ENCODE results near the gene AGRN.

The AGRN gene

DNA sequence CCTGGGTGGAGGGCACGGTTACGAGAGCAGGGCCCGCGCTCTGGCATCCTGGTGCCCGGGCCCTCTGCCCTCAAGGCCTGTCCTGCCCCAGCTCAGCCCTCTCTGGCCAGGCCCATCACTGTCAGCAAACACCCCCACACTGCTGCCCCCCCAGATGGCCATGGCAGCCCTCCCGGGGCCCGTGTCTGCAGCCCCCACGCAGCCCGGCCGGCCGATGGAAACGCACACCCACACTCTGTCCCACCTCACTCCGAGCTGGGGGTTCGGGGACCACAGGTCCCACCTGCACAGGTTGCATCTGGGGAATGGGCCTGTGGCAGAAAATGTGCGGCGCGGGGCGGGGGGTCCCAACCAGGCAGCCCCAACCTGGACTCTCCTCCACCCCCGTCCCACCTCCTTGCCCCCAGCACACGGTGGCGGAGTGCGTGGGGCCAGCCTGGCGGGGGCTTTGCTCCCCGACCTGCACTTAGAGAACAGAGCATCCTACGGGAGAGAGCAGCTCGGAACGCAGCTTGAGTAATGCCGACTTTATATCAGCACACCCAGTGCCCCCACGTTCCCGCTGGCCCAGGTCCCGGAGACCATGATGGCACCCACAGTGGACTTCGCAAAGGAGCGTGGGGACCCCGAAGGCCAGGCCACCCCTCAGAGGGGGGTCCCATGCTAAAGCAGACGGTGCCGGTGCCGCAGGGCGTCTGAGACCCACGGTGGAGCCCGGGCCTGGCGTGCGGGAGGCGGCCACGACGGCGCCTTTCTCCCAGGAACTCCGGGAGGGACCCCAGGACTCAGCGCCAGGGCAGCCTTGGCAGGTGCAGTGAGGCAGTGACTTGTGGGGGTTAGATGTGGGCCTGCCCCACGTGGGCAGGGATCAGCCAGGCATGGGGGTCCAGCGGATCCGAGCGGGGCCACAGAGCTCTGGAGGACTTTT is 61.7 kb downstream of the AGRN start:
- no peak for DNase-seq (ENCODE audit: low spot score)

DNA sequence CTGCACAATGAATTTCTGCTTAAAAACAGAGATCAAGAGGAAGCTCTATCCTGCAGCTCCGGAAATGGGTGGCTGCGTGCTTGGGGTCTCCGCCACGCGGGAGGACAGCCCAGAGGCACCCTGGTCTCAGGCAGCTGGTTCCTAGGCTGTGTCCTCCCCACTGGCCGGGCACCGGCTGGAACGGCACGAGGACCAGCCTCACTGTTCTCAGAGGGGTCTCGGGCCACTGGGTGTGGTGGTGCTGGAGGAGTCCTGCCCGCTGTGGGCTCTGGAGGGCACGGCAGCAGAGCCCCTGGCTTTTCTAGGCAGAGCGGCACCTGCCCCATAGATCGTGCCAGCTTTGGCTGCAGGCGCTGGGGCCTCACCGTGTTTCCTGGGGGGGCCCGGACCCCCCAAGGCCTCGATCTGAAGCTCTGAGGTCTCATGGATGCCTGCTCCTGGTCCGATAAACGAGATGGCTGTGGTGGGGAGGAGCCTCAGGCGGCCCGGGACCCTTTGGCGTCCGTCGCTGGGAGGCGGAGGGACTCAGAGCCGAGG is 62.4 kb downstream of the AGRN start:
- DNase-seq (ENCODE audit: low spot score) = no peak

DNA sequence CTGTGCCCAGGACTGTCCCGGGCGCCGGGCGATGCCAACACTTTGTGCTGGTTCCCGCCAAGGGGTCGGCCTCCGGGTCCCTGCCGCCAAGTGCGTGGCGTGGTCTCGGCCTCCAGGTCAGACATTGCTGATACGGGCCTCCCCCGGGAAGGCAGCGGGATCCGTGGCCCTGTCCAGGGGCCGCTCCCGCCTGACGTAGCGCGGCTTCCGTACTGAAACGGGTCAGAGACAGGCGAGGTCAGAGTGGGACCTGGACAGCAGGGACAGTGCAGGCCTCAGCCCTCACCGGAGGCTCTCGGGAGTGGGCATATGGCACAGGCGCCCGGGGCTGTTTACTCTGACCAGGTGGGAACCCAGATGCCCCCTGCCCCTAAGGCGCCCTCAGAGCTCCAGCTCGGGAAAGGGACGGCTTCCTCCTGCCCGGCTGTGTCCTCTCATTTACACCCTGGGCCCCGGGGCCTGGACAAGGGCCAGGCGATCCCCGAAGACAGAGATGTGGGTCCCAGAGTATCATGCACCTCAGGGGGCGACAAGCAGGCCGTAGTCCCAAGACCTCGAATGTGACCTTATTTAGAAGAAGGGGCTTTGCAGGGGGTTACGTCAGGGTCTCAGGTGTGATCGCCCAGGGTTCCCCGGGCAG is 63.0 kb downstream of the AGRN start:
- DNase-seq (ENCODE audit: low spot score) = no peak

DNA sequence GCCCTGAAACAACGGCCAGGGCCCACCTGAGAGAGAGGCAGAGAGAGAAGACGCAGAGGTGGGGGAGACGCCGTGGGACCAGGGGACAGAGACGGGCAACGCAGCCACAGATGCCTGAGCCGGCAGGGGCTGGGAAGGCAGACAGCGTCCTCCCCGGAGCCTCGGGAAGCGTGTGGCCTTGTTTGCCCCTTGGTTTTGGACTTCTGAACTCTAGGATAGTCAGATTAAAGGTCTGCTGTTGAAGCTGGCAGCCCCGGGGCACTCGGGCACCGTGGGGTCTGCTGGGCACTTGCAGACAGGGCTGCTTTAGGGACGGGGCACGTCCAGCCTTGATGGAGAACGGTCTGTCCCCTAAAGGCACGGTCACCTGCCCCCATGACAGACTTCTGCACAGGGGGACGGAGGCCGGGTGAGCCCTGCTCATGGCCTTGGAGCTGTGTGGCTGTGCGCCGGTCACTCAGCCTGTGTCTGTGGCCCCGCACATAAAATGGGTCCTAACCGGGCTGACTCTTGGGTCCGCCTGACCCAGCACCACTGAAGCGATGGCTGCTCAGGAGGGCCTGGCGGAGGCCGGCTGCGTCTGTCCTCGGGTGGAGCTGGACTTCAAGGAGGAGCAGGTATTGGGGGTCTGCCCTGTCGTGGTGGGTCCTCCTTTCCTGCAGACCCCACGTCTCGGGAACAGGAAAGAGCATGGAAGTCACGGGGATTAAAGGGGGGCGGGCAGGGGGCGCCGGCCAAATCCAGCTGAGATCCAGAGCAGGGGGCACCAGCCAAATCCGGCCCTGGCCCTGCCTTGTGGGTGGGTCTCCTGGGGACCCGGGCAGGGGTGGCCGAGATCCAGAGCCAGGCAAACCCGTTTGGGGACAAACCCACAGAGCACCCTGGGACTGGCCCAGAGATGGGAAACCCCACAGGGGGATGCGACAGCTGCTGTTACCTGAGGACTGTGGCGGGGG is 63.8 kb downstream of the AGRN start:
- DNase-seq (ENCODE audit: low spot score) = no peak

DNA sequence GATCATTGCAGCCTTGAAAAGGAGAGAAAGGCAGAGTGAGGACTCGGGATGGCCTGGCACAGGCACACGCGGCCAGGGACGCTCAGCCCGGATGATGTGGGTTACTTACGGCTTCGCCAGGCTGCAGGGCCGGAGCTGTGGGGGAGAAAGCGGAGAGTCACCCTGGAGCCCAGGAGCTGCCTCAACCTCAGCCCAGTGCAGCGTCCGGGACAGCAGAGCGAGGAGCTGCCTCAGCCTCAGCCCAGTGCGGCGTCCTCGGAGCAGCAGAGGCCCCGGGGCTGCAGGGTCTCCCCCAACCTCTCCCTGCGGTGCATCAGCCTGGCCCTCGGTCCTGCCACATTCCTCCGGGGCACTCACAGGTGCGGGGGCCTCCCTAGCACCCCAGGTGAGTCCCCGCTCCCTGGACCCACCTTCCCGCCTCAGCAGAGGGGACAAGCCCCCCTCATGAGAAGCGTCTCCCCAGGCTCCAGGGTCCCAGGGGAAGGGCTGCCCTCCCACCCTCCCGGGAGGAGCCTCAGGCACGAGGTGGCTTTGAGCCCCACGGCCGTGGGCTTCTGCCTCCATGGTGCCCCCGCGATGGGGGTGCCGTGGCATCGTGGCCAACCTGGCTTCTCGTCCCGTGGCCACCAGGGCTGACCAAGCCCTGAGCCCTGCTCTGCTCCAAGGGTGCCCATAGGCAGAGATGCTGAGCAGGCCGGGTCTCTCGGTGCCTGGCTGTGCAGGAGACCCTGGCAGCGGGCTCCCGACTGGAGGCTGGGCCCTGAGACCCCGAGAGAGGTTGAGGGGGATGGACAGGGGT is 64.7 kb downstream of the AGRN start:
- no peak for DNase-seq (ENCODE audit: low spot score)

DNA sequence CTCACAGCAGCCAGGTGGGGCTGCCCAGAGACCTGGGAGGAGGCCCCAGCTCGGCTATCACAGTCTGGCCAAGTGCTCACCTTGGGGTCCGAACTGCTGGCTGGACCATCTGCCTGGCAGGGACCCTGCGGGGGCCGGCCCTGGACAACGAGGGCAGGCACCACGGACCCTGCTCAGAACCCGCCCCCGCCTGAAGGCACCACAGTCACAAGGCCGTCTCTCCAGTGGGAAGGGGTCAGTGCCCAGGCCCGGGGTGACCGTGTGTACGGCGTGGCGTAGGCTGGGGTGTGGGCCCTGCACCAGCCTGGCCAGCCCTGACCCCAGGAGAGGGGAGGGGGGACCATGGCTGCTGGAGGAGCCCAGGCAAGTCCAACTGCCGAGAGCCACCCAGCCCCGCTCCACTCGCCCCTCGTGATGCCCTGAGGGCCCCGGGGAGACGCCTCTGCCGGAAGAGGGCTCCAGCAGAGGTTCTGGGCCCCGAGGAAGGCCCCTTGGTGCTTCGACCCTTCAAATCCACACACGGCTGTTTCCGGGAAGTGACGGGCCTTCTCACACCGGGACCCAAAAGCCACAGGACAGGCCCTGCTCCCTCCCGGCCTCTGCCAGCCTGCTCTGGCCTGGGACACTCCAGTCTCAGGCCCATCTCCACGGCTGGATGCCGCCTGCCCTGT is 65.4 kb downstream of the AGRN start:
- no peak for DNase-seq (ENCODE audit: low spot score)

DNA sequence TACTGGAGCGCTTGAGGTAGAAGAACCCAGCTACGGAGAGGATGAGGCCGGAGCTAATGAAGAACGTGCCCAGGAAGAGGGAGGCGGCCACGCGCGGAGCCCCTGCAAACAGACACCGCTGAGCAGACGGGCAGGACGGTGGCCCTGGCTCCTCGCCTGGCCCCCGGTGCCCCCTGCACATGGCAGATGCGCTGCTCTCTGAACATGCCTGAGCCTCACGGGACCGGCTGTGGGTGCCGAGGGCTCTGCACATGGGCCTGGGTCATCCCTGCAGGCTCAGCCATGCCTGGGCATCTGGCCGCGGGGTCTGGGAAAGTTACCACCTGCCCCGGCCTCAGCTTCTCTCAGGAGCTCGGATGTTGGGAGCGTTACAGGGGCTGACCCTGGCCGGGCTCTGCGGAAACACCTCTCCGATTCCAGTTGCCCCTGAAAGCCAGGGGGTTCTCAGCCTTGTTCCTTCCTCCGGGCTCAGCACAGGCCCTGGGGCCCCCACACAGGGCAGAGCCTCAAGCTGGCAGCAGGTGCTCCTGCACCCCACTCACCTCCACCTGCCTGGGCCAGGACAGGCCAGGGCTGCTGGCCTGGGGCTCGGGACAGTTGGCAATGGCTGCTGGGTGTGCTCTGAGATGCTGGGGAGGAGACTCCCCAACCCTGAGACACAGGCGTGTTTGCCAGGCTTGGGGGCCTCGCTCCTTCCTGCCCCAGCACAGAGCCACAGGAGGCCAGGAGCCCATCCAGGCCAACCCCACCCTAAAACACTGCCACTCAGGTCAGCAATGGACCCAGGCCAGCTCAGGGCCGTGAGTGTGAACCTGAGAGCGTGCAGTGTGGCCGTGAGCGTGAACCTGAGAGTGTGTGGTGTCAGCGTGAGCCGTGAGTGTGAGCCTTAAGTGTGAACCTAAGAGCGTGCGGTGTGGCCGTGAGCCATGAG is 66.3 kb downstream of the AGRN start:
- DNase-seq (ENCODE audit: low spot score) = no peak

DNA sequence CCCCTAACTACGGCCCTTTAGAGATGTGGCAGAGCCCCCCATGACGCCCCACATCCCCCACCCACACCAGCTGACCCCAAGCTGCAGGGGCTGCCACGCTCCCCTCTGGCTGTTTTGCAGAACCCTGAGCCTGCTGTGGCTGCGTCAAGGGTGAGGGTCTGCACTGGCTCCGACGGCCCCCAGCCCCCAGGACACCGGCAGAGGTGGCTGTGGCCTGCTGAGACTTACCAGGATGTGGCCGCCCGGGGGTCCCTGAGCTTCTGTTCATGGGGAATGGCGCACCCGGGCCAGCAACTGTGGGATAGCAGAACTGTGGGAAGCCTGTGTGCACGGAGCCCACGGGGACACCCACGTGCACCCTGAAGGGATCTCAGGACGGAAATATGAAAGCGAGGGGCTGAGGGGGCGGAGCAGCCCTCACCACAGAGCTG is 67.0 kb downstream of the AGRN start:
- DNase-seq (ENCODE audit: low spot score) = no peak

DNA sequence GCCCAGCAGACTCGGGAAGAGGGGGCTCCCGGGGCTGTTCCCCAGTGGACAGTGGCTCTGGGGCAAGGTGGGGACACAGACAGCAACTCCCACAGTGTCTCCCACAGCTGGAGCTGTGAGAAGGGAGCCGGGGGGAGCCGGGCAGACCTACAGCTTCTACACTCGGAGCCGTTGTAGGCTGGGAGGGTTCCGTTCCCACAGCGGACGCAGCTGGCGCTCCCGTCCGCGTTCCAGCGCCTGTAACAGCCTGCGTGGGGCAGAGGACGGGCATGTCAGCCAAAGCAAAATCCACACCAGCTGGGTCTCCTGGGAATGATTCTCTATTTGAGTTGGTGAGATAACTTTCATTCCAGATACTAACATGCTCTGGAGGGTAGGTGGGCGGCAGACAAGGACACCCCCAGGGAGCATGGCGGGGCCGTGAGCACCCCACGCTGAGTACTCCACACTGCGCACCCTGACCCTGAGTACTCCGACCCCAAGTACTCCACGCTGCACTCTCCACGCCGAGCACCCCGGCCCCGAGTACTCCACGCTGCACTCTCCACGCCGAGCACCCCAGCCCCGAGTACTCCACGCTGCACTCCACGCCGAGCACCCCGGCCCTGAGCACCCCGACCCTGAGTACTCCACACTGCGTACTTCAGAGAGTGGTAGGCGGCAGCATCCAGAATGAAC is 67.6 kb downstream of the AGRN start:
- no peak for DNase-seq (ENCODE audit: low spot score)

DNA sequence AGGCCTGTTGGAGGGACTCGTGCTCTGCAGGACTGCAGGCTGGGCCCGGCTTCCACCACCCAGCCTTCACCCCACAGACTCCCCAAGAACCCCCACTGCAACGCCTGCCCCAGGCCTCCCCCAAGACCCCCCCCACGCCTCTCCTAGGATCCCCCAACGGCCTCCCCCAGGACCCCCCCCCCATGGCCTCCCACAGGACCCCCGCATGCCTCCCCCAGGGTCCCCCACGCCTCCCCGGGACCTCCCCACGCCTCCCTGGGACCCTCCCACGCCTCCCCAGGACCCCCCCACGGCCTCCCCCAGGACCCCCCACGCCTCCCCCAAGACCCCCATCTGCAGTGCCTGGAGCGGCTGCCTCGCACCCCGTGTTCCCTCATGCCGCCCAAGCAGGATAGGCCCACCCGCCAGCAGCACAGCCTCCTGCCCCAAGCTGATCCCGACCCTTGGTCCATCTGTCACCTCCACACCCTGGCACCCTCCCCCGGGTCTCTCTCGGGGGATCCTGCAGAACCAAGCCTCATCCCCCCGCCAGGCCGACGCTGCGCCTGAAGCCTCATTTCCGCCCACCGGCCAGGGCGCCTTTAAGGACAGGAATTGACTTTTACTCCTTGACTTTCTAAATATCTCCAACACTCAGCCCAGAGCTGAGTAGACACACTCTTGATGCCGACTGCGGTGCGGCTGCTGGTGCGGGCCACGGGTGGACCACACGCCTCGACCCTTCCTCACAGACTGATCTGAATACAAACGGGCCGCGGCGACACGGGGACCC is 68.3 kb downstream of the AGRN start:
- DNase-seq (ENCODE audit: low spot score) = no peak

DNA sequence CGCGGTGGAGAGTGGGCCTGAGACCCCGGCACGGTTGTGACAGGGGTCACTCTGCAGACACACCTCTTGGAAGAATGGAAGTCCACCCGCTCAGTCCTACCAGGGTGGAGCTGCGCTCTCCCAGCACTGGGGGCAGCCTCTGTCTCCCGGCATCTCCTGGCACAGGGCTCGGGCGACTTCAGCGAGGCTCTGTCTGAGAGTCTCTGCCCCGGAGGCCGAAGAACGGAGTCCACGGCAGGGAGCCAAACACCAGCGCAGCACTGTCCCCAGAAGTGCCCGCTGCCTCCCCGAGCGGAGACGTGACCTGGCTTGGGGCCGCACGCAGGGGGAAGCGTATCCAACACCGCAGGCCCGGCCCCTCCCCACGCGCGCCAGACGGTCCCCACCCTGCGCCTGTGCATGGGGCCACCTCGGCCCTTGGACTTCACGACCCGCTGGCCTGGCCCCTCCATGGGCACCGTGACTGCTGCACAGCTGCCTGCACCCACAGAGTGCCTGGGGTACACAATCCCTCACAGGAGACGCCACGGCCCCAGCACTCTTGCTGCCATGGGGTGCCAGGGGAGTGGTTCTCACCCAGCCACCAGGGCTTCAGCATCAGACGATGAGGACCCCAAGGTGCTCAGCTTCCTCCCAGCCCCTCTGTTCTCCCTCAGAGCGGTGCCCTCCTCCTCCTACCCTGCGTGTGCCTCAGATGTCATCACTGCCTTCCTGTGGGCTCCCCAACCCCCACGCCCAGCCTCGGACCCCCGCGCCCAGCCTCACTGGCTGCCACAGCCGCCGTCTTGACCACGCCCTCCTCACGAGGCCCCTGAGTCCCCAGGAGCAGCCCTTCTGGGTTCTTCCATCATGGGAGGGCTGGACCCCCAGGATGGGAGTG is 69.1 kb downstream of the AGRN start:
- no peak for DNase-seq (ENCODE audit: low spot score)

DNA sequence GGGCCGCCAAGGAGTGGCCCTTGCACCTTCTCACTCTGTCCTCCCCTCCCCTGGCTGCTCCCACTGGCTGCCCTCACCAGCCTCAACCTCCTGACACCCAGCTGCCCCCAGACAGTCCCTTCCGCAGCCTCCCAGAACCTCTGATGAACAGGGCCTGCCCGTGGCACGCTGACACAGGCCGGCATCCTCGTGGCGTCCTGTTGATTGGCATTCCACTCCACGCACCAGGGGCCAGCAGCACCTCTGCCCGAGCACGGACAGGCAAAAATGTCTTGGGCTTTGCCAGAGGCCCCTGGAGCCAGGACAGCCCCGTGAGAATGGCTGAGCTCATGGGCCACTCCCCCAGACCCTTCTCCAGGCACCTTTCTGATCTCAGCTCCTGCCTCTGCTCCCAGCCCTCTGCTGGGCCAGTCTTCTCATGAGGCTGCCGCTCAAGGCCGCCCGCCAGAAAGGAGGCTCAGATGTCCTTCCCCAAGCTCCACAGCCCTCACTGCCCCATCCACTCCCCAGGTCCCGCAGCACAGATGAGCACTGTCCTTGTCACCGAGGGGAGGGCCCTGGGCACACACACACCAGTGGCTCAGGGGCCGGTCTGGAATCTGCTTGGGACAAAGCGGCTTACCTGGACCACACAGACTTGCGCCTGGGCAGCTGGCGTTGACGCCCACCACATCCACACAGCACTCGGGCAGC is 70.0 kb downstream of the AGRN start:
- peak; percentile 7 for DNase-seq (ENCODE audit: low spot score)

DNA sequence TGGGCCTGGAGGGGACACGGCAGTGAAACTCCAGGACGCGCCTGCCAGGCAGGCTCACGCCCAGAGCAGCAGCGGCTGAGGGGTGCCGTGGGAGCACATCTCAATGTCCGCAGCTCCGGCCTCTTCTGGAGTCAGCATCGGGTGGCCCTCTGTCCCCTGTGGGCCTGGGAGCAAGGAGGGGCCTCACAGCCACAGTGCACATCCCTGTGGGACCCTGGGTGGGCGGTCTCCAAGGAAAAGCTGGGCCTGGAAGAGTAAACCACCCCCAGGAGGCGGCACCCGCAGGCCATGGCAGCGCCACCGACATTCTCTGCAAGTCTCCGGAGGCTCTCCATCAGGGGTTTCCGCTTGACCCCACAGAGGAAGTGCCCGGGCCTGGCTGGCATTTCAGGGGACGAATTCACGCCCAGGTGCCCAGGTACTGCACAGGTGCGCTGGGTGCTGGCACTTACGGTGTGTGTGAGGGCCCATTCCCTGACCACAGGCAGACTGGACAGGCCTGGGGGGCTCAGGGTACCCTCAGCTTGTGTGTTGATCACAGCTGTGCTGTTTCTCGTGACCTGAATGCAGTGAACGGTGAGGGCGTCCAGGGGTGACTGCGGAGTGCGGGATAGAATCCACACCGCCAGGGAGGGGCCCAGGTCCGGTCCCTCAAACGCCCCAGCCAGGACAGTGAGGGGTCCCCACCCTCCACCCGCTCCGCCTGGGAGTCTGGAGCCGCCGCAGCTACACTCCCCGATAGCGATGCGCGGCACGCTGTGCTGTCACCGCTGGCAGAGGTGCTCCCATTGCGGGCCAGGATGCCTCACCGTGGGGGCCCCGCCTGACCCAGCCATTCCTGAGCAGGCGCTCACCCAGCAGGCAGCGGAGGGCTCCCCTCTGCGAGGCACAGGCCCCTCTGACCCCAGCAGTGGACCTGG is 70.8 kb downstream of the AGRN start:
- peak; percentile 9 for DNase-seq (ENCODE audit: low spot score)

DNA sequence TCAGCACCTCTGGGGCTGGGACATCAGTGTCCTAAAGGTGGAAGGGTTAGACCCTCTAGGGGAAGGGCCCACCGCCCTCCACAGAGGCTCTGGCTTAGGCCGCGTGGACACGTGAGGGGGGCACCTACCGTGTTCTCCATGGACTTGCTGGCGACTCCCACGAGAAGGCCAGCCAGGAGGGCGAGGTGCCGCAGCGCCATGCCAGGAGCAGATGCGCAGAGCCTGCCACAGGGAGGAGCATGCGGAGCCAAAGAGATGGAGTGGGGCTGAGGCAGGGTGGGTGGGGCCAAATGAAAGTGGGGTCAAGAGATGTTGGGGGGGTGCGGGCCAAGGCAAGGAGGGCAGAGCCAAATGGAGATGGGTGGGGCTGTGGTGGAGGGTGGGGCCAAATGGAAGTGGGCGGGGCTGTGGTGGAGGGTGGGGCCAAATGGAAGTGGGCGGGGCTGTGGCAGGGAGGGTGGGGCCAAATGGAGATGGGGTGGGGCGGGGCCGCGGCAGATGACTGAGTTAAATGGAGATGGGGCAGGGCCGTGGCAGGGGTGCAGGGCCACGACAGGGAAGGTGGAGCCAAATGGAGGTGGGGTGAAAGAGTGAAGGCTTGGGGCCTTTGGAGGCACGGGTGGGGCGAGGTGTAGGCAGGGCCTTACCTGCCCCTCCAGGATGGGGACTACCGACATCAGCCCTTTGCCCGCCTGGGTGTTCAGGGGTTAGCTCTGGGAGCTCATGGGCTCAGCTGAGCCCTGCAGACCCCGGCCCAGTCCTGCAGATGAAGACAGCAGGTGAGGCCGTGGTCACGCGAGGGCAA is 71.6 kb downstream of the AGRN start:
- DNase-seq (ENCODE audit: low spot score) = peak; percentile 24

Data from AG20443 (cell line).